HG02571 (cell line): ENCODE results near the gene TMEM258.

Source experiments
- ATAC-seq: cut with Tn5 transposase; IDR thresholded peaks from one replicate; pipeline ENCODE4 v1.9.1; 2021; ENCODE audit warnings: mild to moderate bottlenecking, moderate library complexity; ENCODE audit not compliant: unreplicated experiment

The TMEM258 gene

GRCh38 chr11:61826930-61827570 is 34.7 kb upstream of the TMEM258 start:
- peak; percentile 6 for ATAC-seq

GRCh38 chr11:61820174-61820573 is 27.8 kb upstream of the TMEM258 start:
- ATAC-seq = no peak

GRCh38 chr11:61817471-61818202 is 25.2 kb upstream of the TMEM258 start:
- ATAC-seq = no peak

- peak; percentile 37 for ATAC-seq
These were observed 24.5 kb upstream of the TMEM258 start, which contains the start of gene FADS1 for GRCh38 chr11:61816736-61817455. TSS of gene FADS1 (minus strand) at chr11:61817003. CDS start at chr11:61816929, 74 bp downstream.

GRCh38 chr11:61815790-61816735 is 23.7 kb upstream of the TMEM258 start:
- ATAC-seq = peak; percentile 25

- peak; percentile 55 for ATAC-seq
These were observed 22.8 kb upstream of the TMEM258 start for GRCh38 chr11:61814958-61815789.

GRCh38 chr11:61814247-61814957 is 22.0 kb upstream of the TMEM258 start:
- ATAC-seq = no peak

GRCh38 chr11:61812736-61813411 is 20.5 kb upstream of the TMEM258 start:
- no peak for ATAC-seq

GRCh38 chr11:61811831-61812230 is 19.4 kb upstream of the TMEM258 start:
- no peak for ATAC-seq

GRCh38 chr11:61810671-61811175 is 18.3 kb upstream of the TMEM258 start:
- ATAC-seq = no peak

- no peak for ATAC-seq
These were observed 14.4 kb upstream of the TMEM258 start for GRCh38 chr11:61806785-61807184.

- ATAC-seq = no peak
These were observed 12.7 kb upstream of the TMEM258 start for GRCh38 chr11:61805146-61805545.

GRCh38 chr11:61803889-61804647 is 11.7 kb upstream of the TMEM258 start:
- ATAC-seq = no peak

- ATAC-seq = no peak
These were observed 10.2 kb upstream of the TMEM258 start for GRCh38 chr11:61802605-61803004.

GRCh38 chr11:61800331-61801281 is 8.2 kb upstream of the TMEM258 start:
- ATAC-seq = no peak

- ATAC-seq = no peak
These were observed 7.4 kb upstream of the TMEM258 start for GRCh38 chr11:61799665-61800284.
